Measurements from ENCODE around the gene CDH26. TPM values are rescaled to one million over a fixed set of nuclear protein-coding genes. Genes with fewer than 3 reads are reported as not detected.

CDH26 gene
- total and polyA plus RNA-seq, 2 experiments from 2014 or later = 2.0 TPM

GRCh38 chr20:59947376-59947775 lies 10.8 kb upstream of the CDH26 start:
- Mint-ChIP-seq H3K27me3 (ENCODE audit: insufficient read depth, low read depth, poor library complexity) (no peaks in the 10 kb centered on the region), H3K4me1 (peaks cover 14% of the 10 kb centered on the region), H3K36me3 (ENCODE audit: low read depth) (peaks cover 16% of the 10 kb centered on the region), H3K4me3 (no peak overlapping the region), H3K9me3 (no peaks in the 10 kb centered on the region), H3K27ac (no peak overlapping the region)
- ATAC-seq = no peak
- no peaks in the 10 kb centered on the region for H3K79me2 ChIP-seq (replicated peaks; ENCODE audit: insufficient read depth)
- H3K4me1 ChIP-seq (ENCODE audit: insufficient read depth) = peaks cover 6% of the 10 kb centered on the region
- H3K4me3 ChIP-seq = no peak overlapping the region
- H3K27me3 ChIP-seq (ENCODE audit: insufficient read depth) = no peaks in the 10 kb centered on the region
- H4K20me1 ChIP-seq (replicated peaks; ENCODE audit: insufficient read depth) = no peaks in the 10 kb centered on the region
- TF ChIP-seq ZNF331 (CRISPR knock-in tag; IDR thresholded peaks at IDR 0.05; ENCODE audit: low read depth) = no peak
- no peak for TF ChIP-seq CREB1 (CRISPR knock-in tag; IDR thresholded peaks at IDR 0.05; ENCODE audit: low read depth)
- no peak for TF ChIP-seq ETS1 (IDR thresholded peaks at IDR 0.05)
- TF ChIP-seq, protein P1, sequence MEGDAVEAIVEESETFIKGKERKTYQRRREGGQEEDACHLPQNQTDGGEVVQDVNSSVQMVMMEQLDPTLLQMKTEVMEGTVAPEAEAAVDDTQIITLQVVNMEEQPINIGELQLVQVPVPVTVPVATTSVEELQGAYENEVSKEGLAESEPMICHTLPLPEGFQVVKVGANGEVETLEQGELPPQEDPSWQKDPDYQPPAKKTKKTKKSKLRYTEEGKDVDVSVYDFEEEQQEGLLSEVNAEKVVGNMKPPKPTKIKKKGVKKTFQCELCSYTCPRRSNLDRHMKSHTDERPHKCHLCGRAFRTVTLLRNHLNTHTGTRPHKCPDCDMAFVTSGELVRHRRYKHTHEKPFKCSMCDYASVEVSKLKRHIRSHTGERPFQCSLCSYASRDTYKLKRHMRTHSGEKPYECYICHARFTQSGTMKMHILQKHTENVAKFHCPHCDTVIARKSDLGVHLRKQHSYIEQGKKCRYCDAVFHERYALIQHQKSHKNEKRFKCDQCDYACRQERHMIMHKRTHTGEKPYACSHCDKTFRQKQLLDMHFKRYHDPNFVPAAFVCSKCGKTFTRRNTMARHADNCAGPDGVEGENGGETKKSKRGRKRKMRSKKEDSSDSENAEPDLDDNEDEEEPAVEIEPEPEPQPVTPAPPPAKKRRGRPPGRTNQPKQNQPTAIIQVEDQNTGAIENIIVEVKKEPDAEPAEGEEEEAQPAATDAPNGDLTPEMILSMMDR (conservative IDR thresholded peaks at IDR 0.05; ENCODE audit: low read depth in 2 of 2) = no peak
- no peak for TF ChIP-seq JUNB (IDR thresholded peaks at IDR 0.05; ENCODE audit: unreplicated experiment)
- no peak for TF ChIP-seq NANOG (IDR thresholded peaks at IDR 0.05; ENCODE audit: borderline replicate concordance)
- TF ChIP-seq REST (IDR thresholded peaks at IDR 0.05; ENCODE audit: unreplicated experiment) = no peak
- no peak for TF ChIP-seq ZNF114 (CRISPR knock-in tag; IDR thresholded peaks at IDR 0.05)
- no peak for TF ChIP-seq EZH2phosphoT487 (IDR thresholded peaks at IDR 0.05; ENCODE audit: unreplicated experiment)
- no peak for TF ChIP-seq STAT1 (IDR thresholded peaks at IDR 0.05; ENCODE audit: unreplicated experiment)
- no peak for DNase-seq (ENCODE audit: low spot score)
- H3K9me2 ChIP-seq (ENCODE audit: insufficient read depth) = no peaks in the 10 kb centered on the region
- no peak overlapping the region for H3K27ac ChIP-seq (ENCODE audit: low read depth)
- peaks cover 15% of the 10 kb centered on the region; the same call in 1 of the 2 replicates for H3K36me3 ChIP-seq (ENCODE audit: insufficient read depth)
- no peak overlapping the region for H3K4me2 ChIP-seq
- H2AFZ ChIP-seq = no peak overlapping the region
- H3F3A ChIP-seq (replicated peaks; ENCODE audit: low read depth) = no peaks in the 10 kb centered on the region

GRCh38 chr20:59948212-59948611 lies 10.0 kb upstream of the CDH26 start:
- Histone ChIP-seq H3K27me3 (ENCODE audit: insufficient read depth) (no peaks in the 10 kb centered on the region), H3K9me2 (ENCODE audit: insufficient read depth) (no peaks in the 10 kb centered on the region)

More at GRCh38 chr20:59948212-59948611, 10.0 kb upstream of the CDH26 start:
- Histone ChIP-seq H3K4me2 (no peak overlapping the region), H2AFZ (no peak overlapping the region), H3K27ac (ENCODE audit: low read depth) (no peak overlapping the region), H4K20me1 (replicated peaks; ENCODE audit: insufficient read depth) (no peaks in the 10 kb centered on the region), H3K36me3 (ENCODE audit: insufficient read depth) (peaks cover 7% of the 10 kb centered on the region; the same call in 1 of the 2 replicates), H3K4me3 (no peak overlapping the region), H3F3A (replicated peaks; ENCODE audit: low read depth) (no peaks in the 10 kb centered on the region), H3K79me2 (replicated peaks; ENCODE audit: insufficient read depth) (no peaks in the 10 kb centered on the region), H3K4me1 (ENCODE audit: insufficient read depth) (peaks cover 6% of the 10 kb centered on the region)
- Mint-ChIP-seq H3K27ac (no peak overlapping the region), H3K36me3 (ENCODE audit: low read depth) (peaks cover 16% of the 10 kb centered on the region), H3K27me3 (ENCODE audit: insufficient read depth, low read depth, poor library complexity) (no peaks in the 10 kb centered on the region), H3K4me3 (no peak overlapping the region), H3K9me3 (no peaks in the 10 kb centered on the region), H3K4me1 (peaks cover 14% of the 10 kb centered on the region)
- ATAC-seq (no peak), DNase-seq (ENCODE audit: low spot score) (no peak)
- TF ChIP-seq POLR2AphosphoS5 (IDR thresholded peaks at IDR 0.05; ENCODE audit: low read depth) (no peak), STAT1 (IDR thresholded peaks at IDR 0.05; ENCODE audit: unreplicated experiment) (no peak), REST (IDR thresholded peaks at IDR 0.05; ENCODE audit: unreplicated experiment) (no peak), EZH2phosphoT487 (IDR thresholded peaks at IDR 0.05; ENCODE audit: unreplicated experiment) (no peak)
